K562 (cell line): ENCODE results near the gene VPS26A. TPM values are rescaled to one million over a fixed set of nuclear protein-coding genes. Genes with fewer than 3 reads are reported as not detected.

Experiments
- ETS2 ChIP-seq: IDR thresholded peaks from 2 replicates; pipeline ENCODE4 v1.6.1; 2016; ENCODE audit warnings: borderline replicate concordance, missing genetic modification characterization, mild to moderate bottlenecking, moderate library complexity, missing compliant biosample characterization; ENCODE audit not compliant: poor library complexity, severe bottlenecking
- HCFC1 ChIP-seq: IDR thresholded peaks from 2 replicates; pipeline ENCODE4 v1.6.1; 2012; ENCODE audit warnings: low read depth, low read length, improper control_type of control experiment
- NR2C2 ChIP-seq, 2 experiments: fragments of 200-800 bp in 1 of 2; sonication (Bioruptor generic) in 1 of 2; sonication (generic) in 1 of 2; formaldehyde crosslinking in 1 of 2; IDR thresholded peaks; 2 replicates each; pipeline versions ENCODE4 v1.6.1 to v1.8.0; 2016 to 2022; ENCODE audit warnings: mild to moderate bottlenecking in 1 of 2, missing compliant biosample characterization in 1 of 2, missing genetic modification characterization in 1 of 2, missing genetic modification reagents in 1 of 2
- NR4A1 ChIP-seq, 2 experiments: fragments of 250-450 bp in 1 of 2; fragments of 450-650 bp in 1 of 2; sonication (Bioruptor Pico) in 1 of 2; IDR thresholded peaks; 2 replicates each; pipeline versions ENCODE4 v1.4.0 to v1.6.1; 2016 to 2020; ENCODE audit warnings: mild to moderate bottlenecking in 2 of 2, missing compliant biosample characterization in 1 of 2, missing genetic modification characterization in 1 of 2, moderate library complexity in 1 of 2
- POLR3G ChIP-seq: IDR thresholded peaks from 2 replicates; pipeline ENCODE4 v1.6.1; 2011; ENCODE audit not compliant: insufficient read length, insufficient replicate concordance; ENCODE audit errors: extremely low read depth
- ZBTB17 ChIP-seq: fragments of 450-650 bp; formaldehyde crosslinking; IDR thresholded peaks from 2 replicates; pipeline ENCODE4 v1.4.0; 2020; ENCODE audit warnings: mild to moderate bottlenecking
- ZNF140 ChIP-seq: fragments of 250-450 bp; sonication (Bioruptor Pico); IDR thresholded peaks from 2 replicates; pipeline ENCODE4 v1.8.0; 2021; ENCODE audit warnings: moderate library complexity, mild to moderate bottlenecking, inconsistent platforms
- ZNF644 ChIP-seq: fragments of 200-800 bp; sonication (Bioruptor generic); IDR thresholded peaks from 2 replicates; pipeline ENCODE4 v1.6.1; 2016; ENCODE audit warnings: low read depth, missing genetic modification characterization, missing compliant biosample characterization
- polyA plus RNA-seq, 8 experiments: library from polyadenylated mRNA; depleted of rRNA in 4 of 8; stranded (reverse) in 5 of 8; unstranded in 3 of 8; fragments of >200 nt; fragmentation: Nextera tagmentation in 2 of 8; fragmentation: Illumina TruSeq in 1 of 8; extraction: Ambion mirVana in 2 of 8; extraction: Trizol in 1 of 8; gene quantifications; 2 replicates each; pipeline versions ENCODE4 v1.2.1 to v1.2.3, GENCODE V29; 2011 to 2014; ENCODE audit warnings: inconsistent platforms in 1 of 8, missing spikeins in 1 of 8
- total RNA-seq, 7 experiments: library from RNA; depleted of rRNA in 6 of 7; stranded (reverse); fragments of >200 nt in 6 of 7; fragmentation: Illumina TruSeq in 2 of 7; extraction: Trizol in 2 of 7; gene quantifications; 2 replicates each; pipeline versions ENCODE4 v1.2.1 to v1.2.3, GENCODE V29; 2011 to 2021; ENCODE audit warnings: low replicate concordance in 1 of 7
- TF ChIP-seq, protein P1 (sequence below), 2 experiments: fragments of 450-650 bp; formaldehyde crosslinking in 1 of 2; IDR thresholded peaks; 2 replicates each; pipeline versions ENCODE4 v1.4.0 to v1.6.1; 2014 to 2020; ENCODE audit warnings: mild to moderate bottlenecking in 2 of 2, borderline replicate concordance in 1 of 2, low read depth in 1 of 2
- TF ChIP-seq, protein P2 (sequence below), 2 experiments: fragments of 200-800 bp in 1 of 2; sonication (Bioruptor generic) in 1 of 2; sonication (generic) in 1 of 2; formaldehyde crosslinking in 1 of 2; IDR thresholded peaks in 1 of 2; conservative IDR thresholded peaks in 1 of 2; 2 replicates each; pipeline versions ENCODE4 v1.5.0 to v1.6.1; 2016 to 2020; ENCODE audit warnings: missing compliant biosample characterization in 1 of 2, missing genetic modification characterization in 1 of 2, missing genetic modification reagents in 1 of 2
- TF ChIP-seq, protein P3 (sequence below): fragments of 450-650 bp; conservative IDR thresholded peaks from 2 replicates; pipeline ENCODE4 v1.6.1; 2016; ENCODE audit warnings: missing genetic modification characterization, low read depth, mild to moderate bottlenecking, control low read depth, missing compliant biosample characterization
- TF ChIP-seq, protein P4 (sequence below): sonication (generic); formaldehyde crosslinking; IDR thresholded peaks from 2 replicates; pipeline ENCODE4 v1.8.0; 2022; ENCODE audit warnings: missing genetic modification reagents, mild to moderate bottlenecking, moderate library complexity, borderline replicate concordance

Gene VPS26A
- total and polyA plus RNA-seq, 9 of the 15 experiments (the other 6 are each of a cell fraction or from before 2014, with no cell fraction given): 47.1 to 137 (median 69.3) TPM

DNA sequence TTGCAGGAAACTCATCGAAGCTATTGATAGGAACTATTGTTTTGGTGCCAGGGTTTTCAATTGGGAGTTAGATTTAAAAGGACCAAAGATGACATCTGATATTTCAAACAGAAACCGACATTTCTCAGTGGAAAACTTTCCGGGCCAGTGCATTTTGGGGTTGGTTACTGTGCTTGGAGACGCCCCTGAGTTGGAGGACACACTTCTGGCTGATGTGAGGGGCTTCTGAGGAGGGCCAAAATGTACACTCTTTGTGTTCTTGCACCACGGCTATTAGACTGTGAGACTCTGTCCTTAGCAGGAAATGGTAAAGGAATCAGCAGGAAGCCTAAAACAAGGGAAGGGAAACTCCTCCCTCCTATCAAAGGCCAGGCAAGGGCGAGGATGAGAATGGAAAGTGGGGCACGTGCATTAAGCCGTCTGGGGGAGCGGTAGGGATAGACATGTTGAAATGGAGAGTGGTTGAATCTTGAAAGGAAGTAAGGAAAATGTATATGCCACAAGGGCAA, 37.9 kb upstream of the VPS26A start (continued):
- TF ChIP-seq, protein P1, sequence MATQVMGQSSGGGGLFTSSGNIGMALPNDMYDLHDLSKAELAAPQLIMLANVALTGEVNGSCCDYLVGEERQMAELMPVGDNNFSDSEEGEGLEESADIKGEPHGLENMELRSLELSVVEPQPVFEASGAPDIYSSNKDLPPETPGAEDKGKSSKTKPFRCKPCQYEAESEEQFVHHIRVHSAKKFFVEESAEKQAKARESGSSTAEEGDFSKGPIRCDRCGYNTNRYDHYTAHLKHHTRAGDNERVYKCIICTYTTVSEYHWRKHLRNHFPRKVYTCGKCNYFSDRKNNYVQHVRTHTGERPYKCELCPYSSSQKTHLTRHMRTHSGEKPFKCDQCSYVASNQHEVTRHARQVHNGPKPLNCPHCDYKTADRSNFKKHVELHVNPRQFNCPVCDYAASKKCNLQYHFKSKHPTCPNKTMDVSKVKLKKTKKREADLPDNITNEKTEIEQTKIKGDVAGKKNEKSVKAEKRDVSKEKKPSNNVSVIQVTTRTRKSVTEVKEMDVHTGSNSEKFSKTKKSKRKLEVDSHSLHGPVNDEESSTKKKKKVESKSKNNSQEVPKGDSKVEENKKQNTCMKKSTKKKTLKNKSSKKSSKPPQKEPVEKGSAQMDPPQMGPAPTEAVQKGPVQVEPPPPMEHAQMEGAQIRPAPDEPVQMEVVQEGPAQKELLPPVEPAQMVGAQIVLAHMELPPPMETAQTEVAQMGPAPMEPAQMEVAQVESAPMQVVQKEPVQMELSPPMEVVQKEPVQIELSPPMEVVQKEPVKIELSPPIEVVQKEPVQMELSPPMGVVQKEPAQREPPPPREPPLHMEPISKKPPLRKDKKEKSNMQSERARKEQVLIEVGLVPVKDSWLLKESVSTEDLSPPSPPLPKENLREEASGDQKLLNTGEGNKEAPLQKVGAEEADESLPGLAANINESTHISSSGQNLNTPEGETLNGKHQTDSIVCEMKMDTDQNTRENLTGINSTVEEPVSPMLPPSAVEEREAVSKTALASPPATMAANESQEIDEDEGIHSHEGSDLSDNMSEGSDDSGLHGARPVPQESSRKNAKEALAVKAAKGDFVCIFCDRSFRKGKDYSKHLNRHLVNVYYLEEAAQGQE (IDR thresholded peaks at IDR 0.05; ENCODE audit: borderline replicate concordance): no peak
- TF ChIP-seq, protein P1 (CRISPR knock-in tag; IDR thresholded peaks at IDR 0.05; ENCODE audit: low read depth): 0 out of 2 replicates have a peak, but pooled peaks have one; percentile 10
- TF ChIP-seq ZNF140: no peak
- TF ChIP-seq ZBTB17 (CRISPR knock-in tag): no peak
- TF ChIP-seq, protein P2, sequence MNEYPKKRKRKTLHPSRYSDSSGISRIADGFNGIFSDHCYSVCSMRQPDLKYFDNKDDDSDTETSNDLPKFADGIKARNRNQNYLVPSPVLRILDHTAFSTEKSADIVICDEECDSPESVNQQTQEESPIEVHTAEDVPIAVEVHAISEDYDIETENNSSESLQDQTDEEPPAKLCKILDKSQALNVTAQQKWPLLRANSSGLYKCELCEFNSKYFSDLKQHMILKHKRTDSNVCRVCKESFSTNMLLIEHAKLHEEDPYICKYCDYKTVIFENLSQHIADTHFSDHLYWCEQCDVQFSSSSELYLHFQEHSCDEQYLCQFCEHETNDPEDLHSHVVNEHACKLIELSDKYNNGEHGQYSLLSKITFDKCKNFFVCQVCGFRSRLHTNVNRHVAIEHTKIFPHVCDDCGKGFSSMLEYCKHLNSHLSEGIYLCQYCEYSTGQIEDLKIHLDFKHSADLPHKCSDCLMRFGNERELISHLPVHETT (CRISPR knock-in tag; conservative IDR thresholded peaks at IDR 0.05 in 1 of 2, IDR thresholded peaks at IDR 0.05 in 1 of 2): peak in 1 of 2 experiments; percentile 65; a peak in 1 of 4 replicates
- TF ChIP-seq NR4A1 (CRISPR knock-in tag; IDR thresholded peaks at IDR 0.05): no peak
- peak; percentile 59 for TF ChIP-seq NR4A1 (tag; IDR thresholded peaks at IDR 0.05)
- TF ChIP-seq HCFC1: peak; percentile 49; the same call in 1 of the 2 replicates
- TF ChIP-seq, protein P3, sequence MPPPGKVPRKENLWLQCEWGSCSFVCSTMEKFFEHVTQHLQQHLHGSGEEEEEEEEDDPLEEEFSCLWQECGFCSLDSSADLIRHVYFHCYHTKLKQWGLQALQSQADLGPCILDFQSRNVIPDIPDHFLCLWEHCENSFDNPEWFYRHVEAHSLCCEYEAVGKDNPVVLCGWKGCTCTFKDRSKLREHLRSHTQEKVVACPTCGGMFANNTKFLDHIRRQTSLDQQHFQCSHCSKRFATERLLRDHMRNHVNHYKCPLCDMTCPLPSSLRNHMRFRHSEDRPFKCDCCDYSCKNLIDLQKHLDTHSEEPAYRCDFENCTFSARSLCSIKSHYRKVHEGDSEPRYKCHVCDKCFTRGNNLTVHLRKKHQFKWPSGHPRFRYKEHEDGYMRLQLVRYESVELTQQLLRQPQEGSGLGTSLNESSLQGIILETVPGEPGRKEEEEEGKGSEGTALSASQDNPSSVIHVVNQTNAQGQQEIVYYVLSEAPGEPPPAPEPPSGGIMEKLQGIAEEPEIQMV (tag): 0 out of 2 replicates have a peak, but pooled peaks have one; percentile 39
- no peak for TF ChIP-seq POLR3G
- TF ChIP-seq ZNF644 (tag): no peak
- TF ChIP-seq, protein P4, sequence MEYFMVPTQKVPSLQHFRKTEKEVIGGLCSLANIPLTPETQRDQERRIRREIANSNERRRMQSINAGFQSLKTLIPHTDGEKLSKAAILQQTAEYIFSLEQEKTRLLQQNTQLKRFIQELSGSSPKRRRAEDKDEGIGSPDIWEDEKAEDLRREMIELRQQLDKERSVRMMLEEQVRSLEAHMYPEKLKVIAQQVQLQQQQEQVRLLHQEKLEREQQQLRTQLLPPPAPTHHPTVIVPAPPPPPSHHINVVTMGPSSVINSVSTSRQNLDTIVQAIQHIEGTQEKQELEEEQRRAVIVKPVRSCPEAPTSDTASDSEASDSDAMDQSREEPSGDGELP: no peak
- TF ChIP-seq NR2C2 (CRISPR knock-in tag; IDR thresholded peaks at IDR 0.05): no peak
- TF ChIP-seq NR2C2 (tag; IDR thresholded peaks at IDR 0.05): peak; percentile 42; the same call in 1 of the 2 replicates
- TF ChIP-seq ETS2: no peak
